Measurements from ENCODE around the gene SLITRK1.
A peak's percentile ranks its signal among the peaks of the same experiment; 100 is the strongest.

SLITRK1 gene

GRCh38 chr13:83883061-83883523, 818 bp upstream of the SLITRK1 start:
- Histone ChIP-seq H3K27ac (ENCODE audit: low read depth, low read length) (no peak overlapping the region), H3K9me3 (ENCODE audit: control insufficient read depth, insufficient read depth, low read depth, low read length) (no peaks in the 10 kb centered on the region), H3K36me3 (ENCODE audit: control insufficient read depth, insufficient read depth, low read length) (no peaks in the 10 kb centered on the region), H3K4me1 (ENCODE audit: control insufficient read depth, insufficient read depth, low read length) (peaks cover 26% of the 10 kb centered on the region; the same call in 1 of the 2 replicates), H3K9ac (ENCODE audit: low read length) (no peak overlapping the region), H3K4me3 (ENCODE audit: low read depth, low read length) (peak overlapping the region; percentile 60), H3K27me3 (ENCODE audit: control insufficient read depth, insufficient read depth, low read length) (peaks cover 71% of the 10 kb centered on the region)

- Histone ChIP-seq H3K4me1 (ENCODE audit: control insufficient read depth, insufficient read depth, low read length) (peaks cover 27% of the 10 kb centered on the region; the same call in 1 of the 2 replicates), H3K27me3 (ENCODE audit: control insufficient read depth, insufficient read depth, low read length) (peaks cover 76% of the 10 kb centered on the region), H3K36me3 (ENCODE audit: control insufficient read depth, insufficient read depth, low read length) (no peaks in the 10 kb centered on the region), H3K27ac (ENCODE audit: low read depth, low read length) (no peak overlapping the region), H3K4me3 (ENCODE audit: low read depth, low read length) (peak overlapping the region; percentile 60), H3K9me3 (ENCODE audit: control insufficient read depth, insufficient read depth, low read depth, low read length) (no peaks in the 10 kb centered on the region), H3K9ac (ENCODE audit: low read length) (no peak overlapping the region)
These were observed 309 bp upstream of the SLITRK1 start for GRCh38 chr13:83882606-83882959.

- H3K4me1 ChIP-seq (ENCODE audit: control insufficient read depth, insufficient read depth, low read length), result peaks cover 27% of the 10 kb centered on the region; the same call in 1 of the 2 replicates
- peak overlapping the region; percentile 60 for H3K4me3 ChIP-seq (ENCODE audit: low read depth, low read length)
- no peak overlapping the region for H3K27ac ChIP-seq (ENCODE audit: low read depth, low read length)
- H3K36me3 ChIP-seq (ENCODE audit: control insufficient read depth, insufficient read depth, low read length), result no peaks in the 10 kb centered on the region
- peaks cover 86% of the 10 kb centered on the region for H3K27me3 ChIP-seq (ENCODE audit: control insufficient read depth, insufficient read depth, low read length)
- no peak overlapping the region for H3K9ac ChIP-seq (ENCODE audit: low read length)
- no peaks in the 10 kb centered on the region for H3K9me3 ChIP-seq (ENCODE audit: control insufficient read depth, insufficient read depth, low read depth, low read length)
These were observed 1.1 kb downstream of the SLITRK1 start for GRCh38 chr13:83881140-83881684.

GRCh38 chr13:83880275-83881139, 1.8 kb downstream of the SLITRK1 start:
- no peak overlapping the region for H3K9ac ChIP-seq (ENCODE audit: low read length)
- H3K27ac ChIP-seq (ENCODE audit: low read depth, low read length), result no peak overlapping the region
- H3K4me3 ChIP-seq (ENCODE audit: low read depth, low read length), result peak overlapping the region; percentile 60
- H3K36me3 ChIP-seq (ENCODE audit: control insufficient read depth, insufficient read depth, low read length), result no peaks in the 10 kb centered on the region
- no peaks in the 10 kb centered on the region for H3K9me3 ChIP-seq (ENCODE audit: control insufficient read depth, insufficient read depth, low read depth, low read length)
- peaks cover 86% of the 10 kb centered on the region for H3K27me3 ChIP-seq (ENCODE audit: control insufficient read depth, insufficient read depth, low read length)
- H3K4me1 ChIP-seq (ENCODE audit: control insufficient read depth, insufficient read depth, low read length), result peaks cover 27% of the 10 kb centered on the region; the same call in 1 of the 2 replicates

- Histone ChIP-seq H3K4me1 (ENCODE audit: control insufficient read depth, insufficient read depth, low read length) (peaks cover 27% of the 10 kb centered on the region; the same call in 1 of the 2 replicates), H3K27me3 (ENCODE audit: control insufficient read depth, insufficient read depth, low read length) (peaks cover 79% of the 10 kb centered on the region), H3K36me3 (ENCODE audit: control insufficient read depth, insufficient read depth, low read length) (no peaks in the 10 kb centered on the region), H3K27ac (ENCODE audit: low read depth, low read length) (no peak overlapping the region), H3K9me3 (ENCODE audit: control insufficient read depth, insufficient read depth, low read depth, low read length) (no peaks in the 10 kb centered on the region), H3K9ac (ENCODE audit: low read length) (no peak overlapping the region), H3K4me3 (ENCODE audit: low read depth, low read length) (peak overlapping the region; percentile 60)
These were observed 2.7 kb downstream of the SLITRK1 start for GRCh38 chr13:83879431-83880171.

GRCh38 chr13:83878691-83879430, 3.4 kb downstream of the SLITRK1 start:
- peaks cover 27% of the 10 kb centered on the region; the same call in 1 of the 2 replicates for H3K4me1 ChIP-seq (ENCODE audit: control insufficient read depth, insufficient read depth, low read length)
- no peak overlapping the region for H3K27ac ChIP-seq (ENCODE audit: low read depth, low read length)
- no peaks in the 10 kb centered on the region for H3K36me3 ChIP-seq (ENCODE audit: control insufficient read depth, insufficient read depth, low read length)
- H3K9me3 ChIP-seq (ENCODE audit: control insufficient read depth, insufficient read depth, low read depth, low read length), result no peaks in the 10 kb centered on the region
- H3K9ac ChIP-seq (ENCODE audit: low read length), result no peak overlapping the region
- peaks cover 72% of the 10 kb centered on the region for H3K27me3 ChIP-seq (ENCODE audit: control insufficient read depth, insufficient read depth, low read length)
- peak overlapping the region; percentile 60 for H3K4me3 ChIP-seq (ENCODE audit: low read depth, low read length)

- Histone ChIP-seq H3K9me3 (ENCODE audit: control insufficient read depth, insufficient read depth, low read depth, low read length) (no peaks in the 10 kb centered on the region), H3K4me3 (ENCODE audit: low read depth, low read length) (no peak overlapping the region), H3K27me3 (ENCODE audit: control insufficient read depth, insufficient read depth, low read length) (peaks cover 61% of the 10 kb centered on the region), H3K27ac (ENCODE audit: low read depth, low read length) (no peak overlapping the region), H3K4me1 (ENCODE audit: control insufficient read depth, insufficient read depth, low read length) (peaks cover 27% of the 10 kb centered on the region; the same call in 1 of the 2 replicates), H3K9ac (ENCODE audit: low read length) (no peak overlapping the region), H3K36me3 (ENCODE audit: control insufficient read depth, insufficient read depth, low read length) (no peaks in the 10 kb centered on the region)
These were observed 4.5 kb downstream of the SLITRK1 start for GRCh38 chr13:83877651-83878355.

GRCh38 chr13:83876546-83876945, 5.7 kb downstream of the SLITRK1 start:
- no peak overlapping the region for H3K9ac ChIP-seq (ENCODE audit: low read length)
- H3K9me3 ChIP-seq (ENCODE audit: control insufficient read depth, insufficient read depth, low read depth, low read length), result no peaks in the 10 kb centered on the region
- H3K36me3 ChIP-seq (ENCODE audit: control insufficient read depth, insufficient read depth, low read length), result no peaks in the 10 kb centered on the region
- H3K4me3 ChIP-seq (ENCODE audit: low read depth, low read length), result no peak overlapping the region
- no peak overlapping the region for H3K27ac ChIP-seq (ENCODE audit: low read depth, low read length)
- H3K27me3 ChIP-seq (ENCODE audit: control insufficient read depth, insufficient read depth, low read length), result peaks cover 50% of the 10 kb centered on the region
- H3K4me1 ChIP-seq (ENCODE audit: control insufficient read depth, insufficient read depth, low read length), result peaks cover 27% of the 10 kb centered on the region; the same call in 1 of the 2 replicates

- Histone ChIP-seq H3K36me3 (ENCODE audit: control insufficient read depth, insufficient read depth, low read length) (no peaks in the 10 kb centered on the region), H3K27me3 (ENCODE audit: control insufficient read depth, insufficient read depth, low read length) (no peaks in the 10 kb centered on the region), H3K9me3 (ENCODE audit: control insufficient read depth, insufficient read depth, low read depth, low read length) (no peaks in the 10 kb centered on the region), H3K9ac (ENCODE audit: low read length) (no peak overlapping the region), H3K4me3 (ENCODE audit: low read depth, low read length) (no peak overlapping the region), H3K27ac (ENCODE audit: low read depth, low read length) (no peak overlapping the region), H3K4me1 (ENCODE audit: control insufficient read depth, insufficient read depth, low read length) (peaks cover 4% of the 10 kb centered on the region; the same call in 1 of the 2 replicates)
These were observed 14.6 kb downstream of the SLITRK1 start for GRCh38 chr13:83867708-83868107.
